Right lobe of liver (tissue), 6 donors: ENCODE data around the gene SH3PXD2A. TPM values are rescaled to one million over a fixed set of nuclear protein-coding genes. Genes with fewer than 3 reads are reported as not detected.

Experiments used
- ATAC-seq, 4 donors: fragments of 200-7000 bp; cut with Tn5 transposase; one replicate each; pipeline ENCODE4 v1.9.1; 2020; ENCODE audit warnings: mild to moderate bottlenecking in 4 of 4, moderate library complexity in 4 of 4
- DNase-seq, 3 donors: peaks; one replicate each; pipeline ENCODE4 v3.0.0-alpha.2; 2020
- H3K27ac ChIP-seq, 3 donors: fragments of 200-600 bp; one replicate each; pipeline ENCODE4 v1.8.0; 2022
- H3K27me3 ChIP-seq, 2 donors: fragments of 200-600 bp; one replicate each; pipeline ENCODE4 v1.8.0; 2022
- H3K36me3 ChIP-seq, 4 donors: fragments of 200-600 bp; sonication (generic) in 1 of 4; one replicate each; pipeline versions ENCODE4 v1.5.1 to v1.8.0; 2017 to 2022; ENCODE audit warnings: control low read depth in 1 of 4
- H3K4me1 ChIP-seq, 4 donors: fragments of 200-600 bp; sonication (generic) in 1 of 4; one replicate each; pipeline versions ENCODE4 v1.5.1 to v1.8.0; 2017 to 2022; ENCODE audit warnings: control low read depth in 1 of 4
- H3K4me3 ChIP-seq, 3 donors: fragments of 200-600 bp; one replicate each; pipeline ENCODE4 v1.8.0; 2022
- H3K9me3 ChIP-seq, 4 donors: fragments of 200-600 bp; sonication (generic) in 1 of 4; one replicate each; pipeline versions ENCODE4 v1.5.1 to v1.8.0; 2017 to 2022; ENCODE audit warnings: control low read depth in 1 of 4
- POLR2A ChIP-seq: fragments of 450-650 bp; IDR thresholded peaks from one replicate; pipeline ENCODE4 v1.6.1; 2017; ENCODE audit warnings: antibody characterized with exemption, mild to moderate bottlenecking
- WGBS: methylation state at CpG from one replicate; pipeline ENCODE4 v1.1.6; 2018; ENCODE audit warnings: low coverage, low lambda C conversion rate; ENCODE audit not compliant: insufficient coverage; ENCODE audit errors: missing lambda C conversion rate; 5-methylcytosine and 5-hydroxymethylcytosine counted together
- intact Hi-C, 2 donors: fragments of 100-400 bp; cut with DNase I; formaldehyde crosslinking; loops; one replicate each; pipeline versions ENCODE4 v1.11.2 to v1.14.1; 2022
- total RNA-seq, 6 experiments: library from RNA; depleted of rRNA in 2 of 6; stranded (reverse); fragments of >200 nt in 2 of 6; fragmentation: NEBNext Ultra II Directional in 3 of 6; extraction: Animal tissue kit (Norgen Biotek cat#: 25700) in 3 of 6; gene quantifications; one replicate each; pipeline versions ENCODE4 v1.1.0 to v1.2.4, GENCODE V29; 2016 to 2023
- TF ChIP-seq, protein P1 (sequence below), 4 donors: fragments of 200-600 bp in 3 of 4; fragments of 450-650 bp in 1 of 4; IDR thresholded peaks; one replicate each; pipeline versions ENCODE4 v1.5.1 to v1.8.0; 2016 to 2022; ENCODE audit warnings: antibody characterized with exemption in 4 of 4, mild to moderate bottlenecking in 2 of 4
- donor health status: DM: no; HTN: yes; CAD: no.
- donor health status: DM: no; HTN: no; CAD: no.
- donor health status: DM: no; HTN: no; CAD: no.
- donor health status: DM: no; HTN: yes; CAD: no.
- donor health status: DM: no; HTN: yes; CAD: no.

Gene SH3PXD2A
- total RNA-seq, 6 experiments from 2014 or later = 3.0 to 38.3 (median 10.0) TPM

DNA sequence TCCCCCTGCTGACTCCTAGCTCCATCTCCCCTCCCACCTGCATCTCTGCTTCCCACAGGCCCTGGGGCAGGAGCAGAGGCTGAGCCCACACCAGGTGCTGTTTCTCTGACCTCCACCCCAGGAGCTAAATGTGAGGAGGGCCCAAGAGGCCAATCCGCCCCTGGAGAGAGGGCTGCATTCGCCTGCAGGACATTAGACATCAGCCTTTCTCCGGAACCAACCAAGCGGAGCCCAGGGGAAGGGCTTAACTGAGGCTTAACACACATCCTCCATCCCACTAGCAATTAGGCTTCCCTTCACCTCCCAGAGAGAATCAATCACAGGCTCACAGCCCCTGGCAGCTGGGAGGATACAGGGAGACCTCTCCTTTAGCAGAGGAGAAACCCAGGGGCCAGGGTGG lies 50.5 kb downstream of the SH3PXD2A start:
- Histone ChIP-seq H3K27ac (no peak overlapping the region), H3K36me3 (no peaks in the 10 kb centered on the region), H3K27me3 (no peaks in the 10 kb centered on the region), H3K4me1 (peaks cover 0 to 9% (median 0%) of the 10 kb centered on the region in 4 donors), H3K4me3 (no peak overlapping the region), H3K9me3 (no peaks in the 10 kb centered on the region)
- ATAC-seq (no peak), DNase-seq (no peak)
- TF ChIP-seq POLR2A = no peak
- TF ChIP-seq, protein P1, sequence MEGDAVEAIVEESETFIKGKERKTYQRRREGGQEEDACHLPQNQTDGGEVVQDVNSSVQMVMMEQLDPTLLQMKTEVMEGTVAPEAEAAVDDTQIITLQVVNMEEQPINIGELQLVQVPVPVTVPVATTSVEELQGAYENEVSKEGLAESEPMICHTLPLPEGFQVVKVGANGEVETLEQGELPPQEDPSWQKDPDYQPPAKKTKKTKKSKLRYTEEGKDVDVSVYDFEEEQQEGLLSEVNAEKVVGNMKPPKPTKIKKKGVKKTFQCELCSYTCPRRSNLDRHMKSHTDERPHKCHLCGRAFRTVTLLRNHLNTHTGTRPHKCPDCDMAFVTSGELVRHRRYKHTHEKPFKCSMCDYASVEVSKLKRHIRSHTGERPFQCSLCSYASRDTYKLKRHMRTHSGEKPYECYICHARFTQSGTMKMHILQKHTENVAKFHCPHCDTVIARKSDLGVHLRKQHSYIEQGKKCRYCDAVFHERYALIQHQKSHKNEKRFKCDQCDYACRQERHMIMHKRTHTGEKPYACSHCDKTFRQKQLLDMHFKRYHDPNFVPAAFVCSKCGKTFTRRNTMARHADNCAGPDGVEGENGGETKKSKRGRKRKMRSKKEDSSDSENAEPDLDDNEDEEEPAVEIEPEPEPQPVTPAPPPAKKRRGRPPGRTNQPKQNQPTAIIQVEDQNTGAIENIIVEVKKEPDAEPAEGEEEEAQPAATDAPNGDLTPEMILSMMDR (IDR thresholded peaks at IDR 0.05) = no peak
- intact Hi-C loops = no loop called here
- 100% methylated on average over 2 of the region's 4 CpGs for WGBS

DNA sequence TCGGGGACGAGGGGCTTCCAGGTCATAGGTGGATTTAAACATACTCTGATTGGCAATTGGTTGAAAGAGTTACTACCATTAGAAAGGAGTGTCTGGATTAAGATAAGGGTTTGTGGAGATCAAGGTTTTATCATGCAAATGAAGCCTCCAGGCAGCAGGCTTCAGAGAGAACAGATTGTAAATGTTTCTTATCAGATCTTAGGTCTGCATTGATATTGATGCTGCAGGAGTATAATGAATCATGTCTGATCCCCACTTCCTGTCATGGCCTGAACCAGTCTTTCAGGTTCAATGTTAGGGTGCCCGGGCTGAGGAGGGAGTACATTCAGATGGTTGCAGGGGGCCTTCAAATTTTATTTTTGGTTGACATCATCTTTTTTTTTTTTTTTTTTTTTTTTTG lies 51.4 kb downstream of the SH3PXD2A start:
- H3K27me3 ChIP-seq = no peaks in the 10 kb centered on the region
- no peak overlapping the region for H3K27ac ChIP-seq
- TF ChIP-seq, protein P1 (IDR thresholded peaks at IDR 0.05) = no peak
- no peak for TF ChIP-seq POLR2A
- H3K9me3 ChIP-seq = no peaks in the 10 kb centered on the region
- WGBS = 45% methylated on average over 2 of the region's 3 CpGs
- H3K4me1 ChIP-seq = peaks cover 0 to 6% (median 0%) of the 10 kb centered on the region in 4 donors
- intact Hi-C loops = no loop called here
- H3K36me3 ChIP-seq = no peaks in the 10 kb centered on the region
- ATAC-seq (no peak), DNase-seq (no peak)
- H3K4me3 ChIP-seq = no peak overlapping the region

DNA sequence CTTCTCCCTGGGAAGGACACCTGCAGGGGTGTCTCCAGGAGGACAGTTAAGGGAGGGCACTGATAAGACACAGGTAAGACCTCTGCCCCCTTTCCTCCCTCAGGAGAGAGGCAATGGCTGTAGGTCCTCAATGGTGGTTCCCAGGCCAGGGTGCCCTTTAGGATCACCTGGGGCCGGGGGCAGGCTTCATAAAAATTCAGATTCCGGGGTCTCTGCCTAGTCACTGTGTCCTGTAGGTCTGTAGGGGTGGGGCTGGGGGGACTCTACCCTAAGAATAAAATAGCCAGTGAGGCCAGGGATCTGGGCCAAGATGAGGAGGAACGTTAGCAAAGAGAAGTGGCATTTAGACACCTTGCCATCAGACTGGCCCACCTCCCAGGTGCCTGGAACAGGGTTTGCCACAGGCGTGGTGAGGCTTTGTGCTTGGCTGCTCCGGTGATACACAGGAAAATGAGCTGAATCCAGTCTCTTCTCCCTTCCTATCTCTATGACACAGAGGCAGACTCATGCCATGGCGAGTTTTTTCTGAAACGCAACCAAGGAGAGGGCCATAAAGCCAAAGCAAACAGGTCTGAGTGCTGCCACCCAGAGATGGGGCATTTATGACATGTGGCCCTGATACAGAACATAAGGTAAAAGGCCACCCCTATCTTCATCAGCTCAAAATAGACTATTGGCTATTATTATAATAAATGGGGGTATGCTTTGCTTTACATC lies 52.6 kb downstream of the SH3PXD2A start:
- Histone ChIP-seq H3K4me3 (no peak overlapping the region), H3K9me3 (no peaks in the 10 kb centered on the region), H3K4me1 (no peaks in the 10 kb centered on the region), H3K36me3 (no peaks in the 10 kb centered on the region), H3K27me3 (no peaks in the 10 kb centered on the region), H3K27ac (no peak overlapping the region)
- no peak for ATAC-seq
- no peak for TF ChIP-seq POLR2A
- TF ChIP-seq, protein P1 (IDR thresholded peaks at IDR 0.05) = no peak
- intact Hi-C loops = no loop called here
- no peak for DNase-seq
- WGBS = 63% methylated on average over 5 of the region's 7 CpGs

DNA sequence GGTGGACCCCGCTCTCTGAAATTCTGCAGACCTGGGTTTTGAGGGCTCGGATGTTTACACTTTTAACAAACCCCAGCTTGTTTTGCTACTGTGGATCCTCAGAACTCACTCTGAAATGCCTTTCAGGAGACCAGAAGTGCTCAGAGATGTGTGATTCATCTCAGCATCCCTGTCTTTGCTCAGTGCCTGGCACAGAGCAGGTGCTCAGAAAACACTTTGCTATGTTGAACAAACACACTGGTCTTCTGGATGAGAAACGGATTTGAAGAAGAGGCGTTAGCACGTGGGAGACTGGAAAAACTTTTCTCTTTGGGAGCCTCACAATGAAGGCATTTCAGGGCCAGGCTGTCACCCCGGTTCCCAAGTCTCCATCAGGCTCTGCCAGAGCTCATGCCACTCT lies 53.3 kb downstream of the SH3PXD2A start:
- TF ChIP-seq, protein P1 (IDR thresholded peaks at IDR 0.05) = no peak
- no peak for TF ChIP-seq POLR2A
- no peaks in the 10 kb centered on the region for H3K4me1 ChIP-seq
- no peak overlapping the region for H3K4me3 ChIP-seq
- no peak overlapping the region for H3K27ac ChIP-seq
- intact Hi-C loops = no loop called here
- no peak for DNase-seq
- no peaks in the 10 kb centered on the region for H3K27me3 ChIP-seq
- no peaks in the 10 kb centered on the region for H3K36me3 ChIP-seq
- 70% methylated on average over 5 of the region's 6 CpGs for WGBS
- no peak for ATAC-seq
- H3K9me3 ChIP-seq = no peaks in the 10 kb centered on the region
